Stimulated activated naive CD8-positive, alpha-beta T cell treated with anti-CD3 and anti-CD28 coated beads, Interleukin-15, amount 100 ng/mL, for 72 hours (primary cell): ENCODE data around the gene CFAP99.

ENCODE experiments used
- ATAC-seq: fragments of 150-1000 bp; cut with Tn5 transposase; 2 replicates; pipeline ENCODE4 v1.10.0; 2021; ENCODE audit warnings: mild to moderate bottlenecking, moderate library complexity
- DNase-seq, 2 donors: peaks; one replicate each; pipeline ENCODE4 v3.0.0; 2021 to 2022
- H3K27ac Mint-ChIP-seq, 2 donors: one replicate each; pipeline ENCODE4 v1.8.0; 2022; ENCODE audit warnings: mild to moderate bottlenecking in 2 of 2, mixed read lengths in 2 of 2, moderate library complexity in 2 of 2
- H3K27me3 Mint-ChIP-seq: one replicate; pipeline ENCODE4 v1.8.0; 2022; ENCODE audit warnings: mixed read lengths
- H3K4me1 Mint-ChIP-seq: one replicate; pipeline ENCODE4 v1.8.0; 2022; ENCODE audit warnings: mild to moderate bottlenecking, mixed read lengths
- H3K4me3 Mint-ChIP-seq, 2 donors: one replicate each; pipeline ENCODE4 v1.8.0; 2022; ENCODE audit warnings: mild to moderate bottlenecking in 2 of 2, mixed read lengths in 2 of 2, moderate library complexity in 1 of 2
- H3K9me3 Mint-ChIP-seq, 2 donors: one replicate each; pipeline ENCODE4 v1.8.0; 2022; ENCODE audit warnings: mixed read lengths in 2 of 2

CFAP99 gene

GRCh38 chr4:2415213-2415612, 3.5 kb upstream of the CFAP99 start:
- H3K9me3 Mint-ChIP-seq, result no peaks in the 10 kb centered on the region
- H3K27ac Mint-ChIP-seq, result no peak overlapping the region
- no peak for ATAC-seq
- H3K4me3 Mint-ChIP-seq, result no peak overlapping the region
- DNase-seq, result no peak
- H3K4me1 Mint-ChIP-seq, result peaks cover 76% of the 10 kb centered on the region
- H3K27me3 Mint-ChIP-seq, result peaks cover 49% of the 10 kb centered on the region

- Mint-ChIP-seq H3K27me3 (peaks cover 57% of the 10 kb centered on the region), H3K4me3 (peak overlapping the region; percentile 65 to 78), H3K4me1 (peaks cover 68% of the 10 kb centered on the region), H3K27ac (no peak overlapping the region), H3K9me3 (no peaks in the 10 kb centered on the region)
- no peak for DNase-seq
- ATAC-seq, result no peak
These were observed 2.7 kb upstream of the CFAP99 start for GRCh38 chr4:2415881-2416563.

DNA sequence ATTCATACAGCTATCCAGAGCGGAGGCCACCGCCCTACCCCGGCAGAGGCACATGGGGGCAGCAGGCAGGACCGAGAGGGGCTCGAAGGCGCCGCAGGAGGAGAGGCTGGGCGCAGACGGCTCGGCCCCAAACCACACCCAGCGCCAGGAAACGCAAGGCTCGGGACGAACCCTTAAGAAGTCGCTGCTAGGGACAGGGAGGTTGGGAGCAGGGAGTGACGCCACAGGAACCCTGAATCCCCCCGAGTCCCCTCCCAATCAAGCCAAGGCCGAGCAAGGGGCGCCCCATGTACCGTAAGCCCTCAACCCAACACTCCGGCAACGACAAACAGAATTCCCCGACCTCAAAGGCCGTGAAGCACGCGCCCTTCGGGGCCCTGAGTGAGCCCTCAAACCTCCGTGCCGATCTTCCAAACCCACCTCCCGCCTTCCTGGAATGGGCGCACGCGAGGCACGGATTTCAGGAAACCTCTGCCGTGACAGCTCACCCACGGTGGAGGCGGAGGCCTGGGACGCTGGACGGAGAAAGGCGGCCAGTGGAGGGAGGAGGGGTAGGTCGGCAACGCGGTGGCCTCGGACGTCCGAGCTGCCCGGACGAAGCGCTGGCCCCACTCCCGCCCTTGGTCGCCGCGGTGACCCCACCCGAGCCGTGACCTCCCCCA, 2.1 kb upstream of the CFAP99 start:
- ATAC-seq (no peak), DNase-seq (peak; percentile 26 to 28)
- no peak overlapping the region for H3K27ac Mint-ChIP-seq
- peaks cover 62% of the 10 kb centered on the region for H3K4me1 Mint-ChIP-seq
- H3K4me3 Mint-ChIP-seq, result peak overlapping the region; percentile 65 to 78
- H3K27me3 Mint-ChIP-seq, result peaks cover 61% of the 10 kb centered on the region
- no peaks in the 10 kb centered on the region for H3K9me3 Mint-ChIP-seq

DNA sequence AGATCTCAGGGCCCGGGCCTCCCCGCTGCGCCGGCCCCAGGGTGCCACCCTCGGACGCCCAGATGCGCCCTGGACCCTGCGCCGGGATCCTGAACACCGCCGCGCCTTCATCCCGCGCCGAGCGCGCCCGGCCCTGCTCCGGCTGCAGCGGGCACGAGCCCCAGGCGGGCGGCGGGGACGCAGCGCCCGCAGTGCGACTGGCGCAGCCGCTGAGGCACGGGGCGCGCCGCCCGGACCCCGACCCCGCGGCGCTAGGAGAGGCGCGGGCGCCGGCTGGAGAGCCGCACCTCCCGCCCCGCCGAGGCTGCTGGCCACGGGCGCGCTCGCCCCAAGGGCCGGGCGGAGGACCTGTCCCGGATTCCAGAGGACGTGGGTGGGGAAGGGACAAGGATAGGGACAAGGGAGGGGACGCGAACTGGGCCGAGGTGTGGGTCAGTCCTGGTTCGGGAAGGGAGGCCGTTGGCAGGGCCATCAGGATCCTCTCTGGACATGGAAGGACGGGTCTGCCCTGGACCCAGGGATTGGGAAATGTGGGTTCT, 1.5 kb upstream of the CFAP99 start:
- H3K9me3 Mint-ChIP-seq, result no peaks in the 10 kb centered on the region
- DNase-seq (peak; percentile 20 to 24), ATAC-seq (no peak)
- H3K27ac Mint-ChIP-seq, result no peak overlapping the region
- H3K4me1 Mint-ChIP-seq, result peaks cover 56% of the 10 kb centered on the region
- peaks cover 67% of the 10 kb centered on the region for H3K27me3 Mint-ChIP-seq
- peak overlapping the region; percentile 87 to 92 for H3K4me3 Mint-ChIP-seq

DNA sequence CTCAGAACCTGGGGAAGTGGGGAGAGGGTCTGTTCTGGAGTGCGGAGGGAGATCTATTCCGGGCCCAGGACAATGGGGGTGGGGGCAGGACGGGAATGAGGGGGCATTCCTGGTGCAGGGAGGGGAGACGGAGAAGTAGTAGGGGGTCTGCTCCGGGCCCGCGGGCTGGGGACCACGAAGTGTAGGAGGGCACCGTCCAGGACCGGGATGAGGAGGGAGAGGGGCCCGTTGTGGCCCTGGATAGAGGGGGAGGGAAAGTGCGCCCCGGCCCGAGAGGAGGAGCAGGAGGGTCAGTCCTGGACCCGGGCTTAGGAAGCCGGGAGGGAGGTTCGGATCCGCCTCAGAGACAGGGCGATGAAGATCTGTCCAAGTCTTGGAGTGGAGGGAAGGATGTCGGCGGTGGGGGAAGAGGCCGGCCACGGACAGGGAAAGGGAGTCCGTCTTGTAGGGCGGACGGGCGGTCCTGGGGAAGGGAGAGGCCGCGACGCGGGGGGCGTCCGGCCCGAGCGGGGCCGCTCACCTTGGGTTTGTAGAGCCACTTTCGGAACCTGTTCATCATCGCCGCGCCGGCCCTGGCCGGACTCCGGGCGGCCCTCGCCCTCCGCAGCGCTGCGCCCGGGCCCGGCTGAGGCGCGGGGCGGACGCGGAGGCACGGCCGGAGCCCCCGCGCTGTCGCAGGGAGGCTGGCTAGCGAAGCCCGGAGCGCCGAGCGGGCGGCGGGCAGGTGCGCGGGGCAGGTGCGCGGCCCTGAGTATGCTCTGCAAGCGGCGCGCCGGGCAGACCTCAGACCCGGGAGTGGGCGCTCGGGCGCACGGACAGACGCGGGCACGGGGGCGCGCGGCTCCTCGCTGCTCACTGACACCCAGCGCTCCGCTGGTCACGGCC, 748 bp upstream of the CFAP99 start, which contains the start of gene ZFYVE28:
ZFYVE28 (minus strand) TSS at position 881 of the 885 bp plus-strand sequence; CDS start at position 559, 322 bp downstream.
- Mint-ChIP-seq H3K9me3 (no peaks in the 10 kb centered on the region), H3K4me1 (peaks cover 48% of the 10 kb centered on the region), H3K4me3 (peak within 1 kb of the TSS; percentile 92 to 93), H3K27ac (peak within 1 kb of the TSS; percentile 71 to 96), H3K27me3 (peaks cover 74% of the 10 kb centered on the region)
- DNase-seq (peak in 1 of 2 donors; percentile 20), ATAC-seq (no peak)

DNA sequence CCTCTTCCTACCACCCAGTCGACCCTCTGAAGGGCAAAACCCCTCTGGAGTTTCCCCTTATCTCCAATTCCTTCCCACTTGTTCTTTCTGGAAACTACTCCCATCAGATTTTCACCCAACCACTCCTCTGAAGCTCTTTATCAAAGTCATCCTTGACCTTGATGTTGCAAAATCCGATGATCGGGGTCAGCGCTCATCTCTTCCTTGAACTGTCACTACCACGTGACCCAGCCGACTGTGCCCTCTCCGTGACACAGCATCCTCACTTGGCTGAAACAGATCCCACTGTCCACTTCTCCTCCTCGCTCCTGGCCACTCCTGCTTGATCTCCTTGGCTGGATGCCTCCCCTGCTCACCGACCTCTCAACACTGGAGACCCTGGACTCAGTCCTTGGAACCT, 1.1 kb downstream of the CFAP99 start:
- DNase-seq (no peak), ATAC-seq (no peak)
- H3K27ac Mint-ChIP-seq, result no peak overlapping the region
- H3K4me3 Mint-ChIP-seq, result peak overlapping the region; percentile 17 to 93
- H3K27me3 Mint-ChIP-seq, result peaks cover 77% of the 10 kb centered on the region
- peaks cover 30% of the 10 kb centered on the region for H3K4me1 Mint-ChIP-seq
- H3K9me3 Mint-ChIP-seq, result no peaks in the 10 kb centered on the region

- DNase-seq, result no peak
- Mint-ChIP-seq H3K27ac (no peak overlapping the region), H3K9me3 (no peaks in the 10 kb centered on the region), H3K27me3 (peaks cover 64% of the 10 kb centered on the region), H3K4me3 (no peak overlapping the region), H3K4me1 (peaks cover 21% of the 10 kb centered on the region)
- no peak for ATAC-seq
These were observed 3.2 kb downstream of the CFAP99 start for GRCh38 chr4:2421928-2422327.

- Mint-ChIP-seq H3K27me3 (peaks cover 54% of the 10 kb centered on the region), H3K9me3 (no peaks in the 10 kb centered on the region), H3K4me1 (peaks cover 14% of the 10 kb centered on the region), H3K27ac (peak overlapping the region in 1 of 2 donors; percentile 32), H3K4me3 (no peak overlapping the region)
- ATAC-seq (no peak), DNase-seq (no peak)
These were observed 4.3 kb downstream of the CFAP99 start for GRCh38 chr4:2423066-2423465.

DNA sequence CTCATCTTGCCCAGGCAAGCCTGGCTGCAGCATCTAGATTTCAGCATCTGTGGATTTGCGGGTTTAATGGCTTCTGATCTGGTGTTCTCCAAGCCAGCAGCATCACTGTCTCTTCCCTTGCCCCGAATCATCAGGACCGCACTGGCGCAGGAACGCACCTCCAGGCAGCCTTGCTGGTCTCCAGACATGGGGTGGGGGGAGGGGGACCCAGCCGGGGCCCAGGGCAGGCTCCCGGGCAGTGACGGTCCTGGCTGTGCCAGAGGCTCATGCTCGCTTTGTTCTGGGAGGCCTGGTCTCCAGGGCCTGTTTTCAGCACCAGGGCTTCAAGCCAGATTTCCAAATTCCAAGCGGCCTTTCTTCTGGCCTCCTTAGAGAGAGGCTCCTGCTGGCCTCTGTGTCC, 4.9 kb downstream of the CFAP99 start:
- no peak for DNase-seq
- peaks cover 53% of the 10 kb centered on the region for H3K27me3 Mint-ChIP-seq
- H3K9me3 Mint-ChIP-seq, result no peaks in the 10 kb centered on the region
- no peak for ATAC-seq
- H3K27ac Mint-ChIP-seq, result no peak overlapping the region
- H3K4me3 Mint-ChIP-seq, result no peak overlapping the region
- peaks cover 13% of the 10 kb centered on the region for H3K4me1 Mint-ChIP-seq

DNA sequence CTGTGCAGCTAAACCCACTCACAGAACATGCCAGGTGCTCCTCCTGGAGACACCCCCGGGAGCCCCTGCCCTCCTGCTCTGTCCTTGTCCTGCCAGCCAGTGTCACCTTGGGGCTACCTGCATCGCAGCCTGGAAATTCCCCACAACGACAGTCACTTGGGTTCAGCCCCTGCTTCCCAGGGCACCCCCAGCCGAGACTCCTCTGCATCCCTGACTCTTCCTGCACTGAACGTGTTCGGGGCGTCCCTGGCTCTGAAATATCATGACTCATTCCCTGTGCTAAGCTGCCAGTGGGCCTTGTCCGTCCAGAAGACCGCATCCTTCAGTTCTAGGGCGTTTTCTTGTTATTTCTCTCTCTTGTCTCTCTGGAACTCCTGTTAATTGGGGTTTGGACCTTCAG, 5.8 kb downstream of the CFAP99 start:
- Mint-ChIP-seq H3K4me3 (no peak overlapping the region), H3K27ac (peak overlapping the region in 1 of 2 donors; percentile 62), H3K9me3 (no peaks in the 10 kb centered on the region), H3K4me1 (peaks cover 5% of the 10 kb centered on the region), H3K27me3 (peaks cover 46% of the 10 kb centered on the region)
- DNase-seq, result no peak
- no peak for ATAC-seq

GRCh38 chr4:2425386-2426068, 6.8 kb downstream of the CFAP99 start:
- no peak overlapping the region for H3K4me3 Mint-ChIP-seq
- no peak for ATAC-seq
- no peak for DNase-seq
- H3K9me3 Mint-ChIP-seq, result no peaks in the 10 kb centered on the region
- peaks cover 37% of the 10 kb centered on the region for H3K27me3 Mint-ChIP-seq
- no peaks in the 10 kb centered on the region for H3K4me1 Mint-ChIP-seq
- no peak overlapping the region for H3K27ac Mint-ChIP-seq

DNA sequence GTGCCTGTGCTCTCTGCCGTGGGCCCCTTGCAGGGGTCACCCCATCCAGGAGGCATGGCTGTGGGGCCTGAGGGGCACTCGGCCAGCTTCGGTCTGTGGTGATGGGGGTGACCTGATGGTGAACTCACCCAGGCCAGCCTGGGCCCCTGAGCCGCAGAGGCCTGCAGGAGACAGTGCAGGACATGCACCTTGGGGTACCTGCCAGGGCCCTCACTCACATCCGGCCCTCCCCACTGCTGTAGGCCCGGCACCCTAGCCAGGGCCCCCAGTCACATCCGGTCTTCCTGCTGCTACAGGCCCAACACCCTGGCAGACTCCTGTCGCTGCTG, 7.3 kb downstream of the CFAP99 start:
- no peak overlapping the region for H3K27ac Mint-ChIP-seq
- no peaks in the 10 kb centered on the region for H3K4me1 Mint-ChIP-seq
- peaks cover 32% of the 10 kb centered on the region for H3K27me3 Mint-ChIP-seq
- no peaks in the 10 kb centered on the region for H3K9me3 Mint-ChIP-seq
- DNase-seq (no peak), ATAC-seq (no peak)
- H3K4me3 Mint-ChIP-seq, result no peak overlapping the region

DNA sequence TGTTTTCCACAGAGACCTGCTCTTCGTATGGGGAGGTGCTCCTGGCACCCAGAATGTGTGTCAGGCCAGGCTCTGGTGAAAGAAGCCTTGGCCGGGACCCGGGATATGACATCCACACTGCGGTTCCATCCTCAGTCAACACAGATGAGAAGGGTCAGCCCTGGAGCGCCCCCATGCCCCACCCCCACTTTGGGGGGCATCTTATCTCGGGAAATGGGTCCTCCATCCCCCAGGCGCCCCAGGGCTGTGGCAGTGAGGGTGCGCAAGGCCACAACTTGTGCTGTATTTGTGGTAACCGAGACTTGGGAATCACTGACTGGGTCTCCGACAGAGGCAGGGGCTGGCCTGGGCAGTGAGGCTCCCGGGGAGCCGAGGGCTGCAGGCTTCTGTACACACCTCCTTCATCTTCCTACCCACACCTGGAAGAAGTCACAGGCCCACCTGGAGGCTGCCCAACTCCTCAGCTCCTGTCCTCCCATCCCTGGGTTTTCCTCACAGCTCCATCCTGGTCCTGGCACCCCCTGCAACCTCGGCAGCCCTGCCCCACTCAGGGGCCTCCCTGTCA, 8.0 kb downstream of the CFAP99 start:
- no peak for DNase-seq
- Mint-ChIP-seq H3K27ac (no peak overlapping the region), H3K4me1 (no peaks in the 10 kb centered on the region), H3K4me3 (no peak overlapping the region), H3K27me3 (peaks cover 27% of the 10 kb centered on the region), H3K9me3 (no peaks in the 10 kb centered on the region)
- no peak for ATAC-seq

- DNase-seq (no peak), ATAC-seq (no peak)
- Mint-ChIP-seq H3K4me3 (no peak overlapping the region), H3K9me3 (no peaks in the 10 kb centered on the region), H3K27ac (no peak overlapping the region), H3K4me1 (no peaks in the 10 kb centered on the region), H3K27me3 (peaks cover 18% of the 10 kb centered on the region)
These were observed 8.9 kb downstream of the CFAP99 start for GRCh38 chr4:2427383-2428334.
